Transverse colon (tissue), 3 donors: ENCODE data around the gene GPR158.

Experiments used
- POLR2A ChIP-seq: fragments of 450-650 bp; IDR thresholded peaks from one replicate; pipeline ENCODE4 v1.6.1; 2016; ENCODE audit warnings: antibody characterized with exemption, mild to moderate bottlenecking, moderate library complexity
- TF ChIP-seq, protein P1 (sequence below), 5 experiments: fragments of 200-600 bp in 3 of 5; fragments of 450-650 bp in 2 of 5; sonication (generic) in 3 of 5; IDR thresholded peaks; 1 replicate in 2 of 5; 2 replicates in 3 of 5; pipeline ENCODE4 v1.5.1; 2016 to 2017; ENCODE audit warnings: antibody characterized with exemption in 5 of 5, inconsistent platforms in 3 of 5, mild to moderate bottlenecking in 2 of 5, moderate library complexity in 1 of 5

DNA sequence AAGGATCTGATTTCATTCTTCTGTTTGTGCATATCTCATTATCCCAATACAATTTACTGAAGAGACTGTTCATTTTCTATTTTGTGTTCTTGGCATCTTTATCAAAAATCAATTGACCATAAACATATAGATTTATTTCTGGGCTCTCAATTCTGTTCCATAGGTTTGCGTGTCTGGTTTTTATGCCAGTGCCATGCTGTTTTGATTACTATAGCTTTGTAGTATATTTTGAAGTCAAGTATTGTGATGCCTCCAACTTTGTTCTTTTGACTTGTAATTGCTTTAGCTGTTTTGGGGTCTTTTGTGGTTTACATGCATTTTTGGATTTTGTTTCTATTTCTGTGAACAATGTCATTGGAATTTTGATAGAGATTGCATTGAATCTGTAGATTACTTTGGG, 278.8 kb downstream of the GPR158 start:
- TF ChIP-seq POLR2A, result no peak
- TF ChIP-seq, protein P1, sequence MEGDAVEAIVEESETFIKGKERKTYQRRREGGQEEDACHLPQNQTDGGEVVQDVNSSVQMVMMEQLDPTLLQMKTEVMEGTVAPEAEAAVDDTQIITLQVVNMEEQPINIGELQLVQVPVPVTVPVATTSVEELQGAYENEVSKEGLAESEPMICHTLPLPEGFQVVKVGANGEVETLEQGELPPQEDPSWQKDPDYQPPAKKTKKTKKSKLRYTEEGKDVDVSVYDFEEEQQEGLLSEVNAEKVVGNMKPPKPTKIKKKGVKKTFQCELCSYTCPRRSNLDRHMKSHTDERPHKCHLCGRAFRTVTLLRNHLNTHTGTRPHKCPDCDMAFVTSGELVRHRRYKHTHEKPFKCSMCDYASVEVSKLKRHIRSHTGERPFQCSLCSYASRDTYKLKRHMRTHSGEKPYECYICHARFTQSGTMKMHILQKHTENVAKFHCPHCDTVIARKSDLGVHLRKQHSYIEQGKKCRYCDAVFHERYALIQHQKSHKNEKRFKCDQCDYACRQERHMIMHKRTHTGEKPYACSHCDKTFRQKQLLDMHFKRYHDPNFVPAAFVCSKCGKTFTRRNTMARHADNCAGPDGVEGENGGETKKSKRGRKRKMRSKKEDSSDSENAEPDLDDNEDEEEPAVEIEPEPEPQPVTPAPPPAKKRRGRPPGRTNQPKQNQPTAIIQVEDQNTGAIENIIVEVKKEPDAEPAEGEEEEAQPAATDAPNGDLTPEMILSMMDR (IDR thresholded peaks at IDR 0.05), result no peak
